ENCODE measurements around the gene NHERF1. TPM values are rescaled to one million over a fixed set of nuclear protein-coding genes. Genes with fewer than 3 reads are reported as not detected.

Gene NHERF1
- total and polyA plus RNA-seq, 2 of the 13 experiments (the other 11 are each of a cell fraction or from before 2014, with no cell fraction given) = 169 to 269 TPM

DNA sequence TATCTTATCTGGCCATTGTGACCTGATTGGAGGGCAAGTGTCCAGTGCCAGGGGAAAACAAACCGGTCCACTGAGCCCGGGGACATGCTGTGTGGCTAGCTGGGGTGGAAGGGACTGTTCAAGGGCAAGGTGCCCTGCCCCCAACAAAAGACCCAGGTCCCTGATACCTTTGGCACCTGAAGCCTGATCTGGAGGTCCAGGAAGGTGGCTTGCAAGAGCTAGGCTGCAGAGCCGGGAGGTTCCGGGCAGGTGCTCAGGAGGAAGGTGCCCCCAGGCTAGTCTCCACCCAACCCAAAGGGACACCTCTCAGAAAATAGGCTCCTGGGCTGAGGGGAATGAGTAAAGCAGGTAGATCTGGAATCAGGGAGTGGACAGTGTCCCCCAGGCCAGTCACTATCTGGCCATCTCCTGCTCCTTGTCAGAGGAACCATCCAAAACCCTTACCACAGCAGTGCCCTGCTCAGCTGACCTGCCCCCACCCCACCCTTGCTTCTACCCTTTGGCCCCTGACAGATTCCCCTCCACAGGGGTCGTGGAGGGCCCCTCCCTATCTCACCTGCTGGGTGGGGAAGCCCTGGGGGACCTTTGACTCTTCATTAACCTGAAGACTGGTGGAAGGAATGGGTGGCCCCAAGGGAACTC lies 21.5 kb downstream of the NHERF1 start (continued):
- TF ChIP-seq SNRNP70 (IDR thresholded peaks at IDR 0.05; ENCODE audit: low read depth, low read length) = no peak
- TF ChIP-seq, protein P1, sequence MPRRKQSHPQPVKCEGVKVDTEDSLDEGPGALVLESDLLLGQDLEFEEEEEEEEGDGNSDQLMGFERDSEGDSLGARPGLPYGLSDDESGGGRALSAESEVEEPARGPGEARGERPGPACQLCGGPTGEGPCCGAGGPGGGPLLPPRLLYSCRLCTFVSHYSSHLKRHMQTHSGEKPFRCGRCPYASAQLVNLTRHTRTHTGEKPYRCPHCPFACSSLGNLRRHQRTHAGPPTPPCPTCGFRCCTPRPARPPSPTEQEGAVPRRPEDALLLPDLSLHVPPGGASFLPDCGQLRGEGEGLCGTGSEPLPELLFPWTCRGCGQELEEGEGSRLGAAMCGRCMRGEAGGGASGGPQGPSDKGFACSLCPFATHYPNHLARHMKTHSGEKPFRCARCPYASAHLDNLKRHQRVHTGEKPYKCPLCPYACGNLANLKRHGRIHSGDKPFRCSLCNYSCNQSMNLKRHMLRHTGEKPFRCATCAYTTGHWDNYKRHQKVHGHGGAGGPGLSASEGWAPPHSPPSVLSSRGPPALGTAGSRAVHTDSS (CRISPR knock-in tag; conservative IDR thresholded peaks at IDR 0.05) = no peak
- no peak for TF ChIP-seq BHLHE40 (IDR thresholded peaks at IDR 0.05; ENCODE audit: low read length)
- TF ChIP-seq, protein P2, sequence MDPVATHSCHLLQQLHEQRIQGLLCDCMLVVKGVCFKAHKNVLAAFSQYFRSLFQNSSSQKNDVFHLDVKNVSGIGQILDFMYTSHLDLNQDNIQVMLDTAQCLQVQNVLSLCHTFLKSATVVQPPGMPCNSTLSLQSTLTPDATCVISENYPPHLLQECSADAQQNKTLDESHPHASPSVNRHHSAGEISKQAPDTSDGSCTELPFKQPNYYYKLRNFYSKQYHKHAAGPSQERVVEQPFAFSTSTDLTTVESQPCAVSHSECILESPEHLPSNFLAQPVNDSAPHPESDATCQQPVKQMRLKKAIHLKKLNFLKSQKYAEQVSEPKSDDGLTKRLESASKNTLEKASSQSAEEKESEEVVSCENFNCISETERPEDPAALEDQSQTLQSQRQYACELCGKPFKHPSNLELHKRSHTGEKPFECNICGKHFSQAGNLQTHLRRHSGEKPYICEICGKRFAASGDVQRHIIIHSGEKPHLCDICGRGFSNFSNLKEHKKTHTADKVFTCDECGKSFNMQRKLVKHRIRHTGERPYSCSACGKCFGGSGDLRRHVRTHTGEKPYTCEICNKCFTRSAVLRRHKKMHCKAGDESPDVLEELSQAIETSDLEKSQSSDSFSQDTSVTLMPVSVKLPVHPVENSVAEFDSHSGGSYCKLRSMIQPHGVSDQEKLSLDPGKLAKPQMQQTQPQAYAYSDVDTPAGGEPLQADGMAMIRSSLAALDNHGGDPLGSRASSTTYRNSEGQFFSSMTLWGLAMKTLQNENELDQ (CRISPR knock-in tag; IDR thresholded peaks at IDR 0.05; ENCODE audit: borderline replicate concordance) = no peak
- no peak for TF ChIP-seq SRSF1 (optimal IDR thresholded peaks at IDR 0.05; ENCODE audit: low read depth, low read length)
- no peak for TF ChIP-seq CBFB (CRISPR knock-in tag; IDR thresholded peaks at IDR 0.05)
- TF ChIP-seq NR2F6 (IDR thresholded peaks at IDR 0.05) = no peak
- no peak for TF ChIP-seq NR2F6 (CRISPR knock-in tag; IDR thresholded peaks at IDR 0.05)
- peak; percentile 97 for TF ChIP-seq RBM22 (optimal IDR thresholded peaks at IDR 0.05; ENCODE audit: low read length)
- TF ChIP-seq, protein P3, sequence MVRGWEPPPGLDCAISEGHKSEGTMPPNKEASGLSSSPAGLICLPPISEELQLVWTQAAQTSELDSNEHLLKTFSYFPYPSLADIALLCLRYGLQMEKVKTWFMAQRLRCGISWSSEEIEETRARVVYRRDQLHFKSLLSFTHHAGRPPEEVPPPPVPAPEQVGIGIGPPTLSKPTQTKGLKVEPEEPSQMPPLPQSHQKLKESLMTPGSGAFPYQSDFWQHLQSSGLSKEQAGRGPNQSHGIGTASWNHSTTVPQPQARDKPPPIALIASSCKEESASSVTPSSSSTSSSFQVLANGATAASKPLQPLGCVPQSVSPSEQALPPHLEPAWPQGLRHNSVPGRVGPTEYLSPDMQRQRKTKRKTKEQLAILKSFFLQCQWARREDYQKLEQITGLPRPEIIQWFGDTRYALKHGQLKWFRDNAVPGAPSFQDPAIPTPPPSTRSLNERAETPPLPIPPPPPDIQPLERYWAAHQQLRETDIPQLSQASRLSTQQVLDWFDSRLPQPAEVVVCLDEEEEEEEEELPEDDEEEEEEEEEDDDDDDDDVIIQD (CRISPR knock-in tag; IDR thresholded peaks at IDR 0.05; ENCODE audit: low read depth) = no peak
- no peak for TF ChIP-seq TGIF2 (CRISPR knock-in tag; IDR thresholded peaks at IDR 0.05)
- no peak for TF ChIP-seq MXD4 (CRISPR knock-in tag; IDR thresholded peaks at IDR 0.05)
- TF ChIP-seq, protein P4, sequence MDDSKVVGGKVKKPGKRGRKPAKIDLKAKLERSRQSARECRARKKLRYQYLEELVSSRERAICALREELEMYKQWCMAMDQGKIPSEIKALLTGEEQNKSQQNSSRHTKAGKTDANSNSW (CRISPR knock-in tag; IDR thresholded peaks at IDR 0.05; ENCODE audit: borderline replicate concordance) = no peak
- no peak for TF ChIP-seq ZNF572 (CRISPR knock-in tag; IDR thresholded peaks at IDR 0.05)
- no peak for TF ChIP-seq TCF7 (IDR thresholded peaks at IDR 0.05; ENCODE audit: low read depth)
- no peak for TF ChIP-seq KDM5B (CRISPR knock-in tag; IDR thresholded peaks at IDR 0.05; ENCODE audit: borderline replicate concordance)
- TF ChIP-seq, protein P5, sequence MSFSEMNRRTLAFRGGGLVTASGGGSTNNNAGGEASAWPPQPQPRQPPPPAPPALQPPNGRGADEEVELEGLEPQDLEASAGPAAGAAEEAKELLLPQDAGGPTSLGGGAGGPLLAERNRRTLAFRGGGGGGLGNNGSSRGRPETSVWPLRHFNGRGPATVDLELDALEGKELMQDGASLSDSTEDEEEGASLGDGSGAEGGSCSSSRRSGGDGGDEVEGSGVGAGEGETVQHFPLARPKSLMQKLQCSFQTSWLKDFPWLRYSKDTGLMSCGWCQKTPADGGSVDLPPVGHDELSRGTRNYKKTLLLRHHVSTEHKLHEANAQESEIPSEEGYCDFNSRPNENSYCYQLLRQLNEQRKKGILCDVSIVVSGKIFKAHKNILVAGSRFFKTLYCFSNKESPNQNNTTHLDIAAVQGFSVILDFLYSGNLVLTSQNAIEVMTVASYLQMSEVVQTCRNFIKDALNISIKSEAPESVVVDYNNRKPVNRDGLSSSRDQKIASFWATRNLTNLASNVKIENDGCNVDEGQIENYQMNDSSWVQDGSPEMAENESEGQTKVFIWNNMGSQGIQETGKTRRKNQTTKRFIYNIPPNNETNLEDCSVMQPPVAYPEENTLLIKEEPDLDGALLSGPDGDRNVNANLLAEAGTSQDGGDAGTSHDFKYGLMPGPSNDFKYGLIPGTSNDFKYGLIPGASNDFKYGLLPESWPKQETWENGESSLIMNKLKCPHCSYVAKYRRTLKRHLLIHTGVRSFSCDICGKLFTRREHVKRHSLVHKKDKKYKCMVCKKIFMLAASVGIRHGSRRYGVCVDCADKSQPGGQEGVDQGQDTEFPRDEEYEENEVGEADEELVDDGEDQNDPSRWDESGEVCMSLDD (CRISPR knock-in tag; IDR thresholded peaks at IDR 0.05; ENCODE audit: borderline replicate concordance) = no peak
- TF ChIP-seq ONECUT2 (CRISPR knock-in tag; IDR thresholded peaks at IDR 0.05) = no peak
- 0 out of 2 replicates have a peak, but pooled peaks have one; percentile 23 for TF ChIP-seq MED13 (CRISPR knock-in tag; IDR thresholded peaks at IDR 0.05)
- no peak for TF ChIP-seq ZNF614 (CRISPR knock-in tag; IDR thresholded peaks at IDR 0.05; ENCODE audit: borderline replicate concordance)
- TF ChIP-seq ZNF337 (CRISPR knock-in tag; IDR thresholded peaks at IDR 0.05; ENCODE audit: borderline replicate concordance, low read depth) = 0 out of 2 replicates have a peak, but pooled peaks have one; percentile 2
- TF ChIP-seq, protein P6, sequence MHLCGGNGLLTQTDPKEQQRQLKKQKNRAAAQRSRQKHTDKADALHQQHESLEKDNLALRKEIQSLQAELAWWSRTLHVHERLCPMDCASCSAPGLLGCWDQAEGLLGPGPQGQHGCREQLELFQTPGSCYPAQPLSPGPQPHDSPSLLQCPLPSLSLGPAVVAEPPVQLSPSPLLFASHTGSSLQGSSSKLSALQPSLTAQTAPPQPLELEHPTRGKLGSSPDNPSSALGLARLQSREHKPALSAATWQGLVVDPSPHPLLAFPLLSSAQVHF (CRISPR knock-in tag; IDR thresholded peaks at IDR 0.05) = no peak
